ENCODE data around the gene KCTD19.

Gene KCTD19

DNA sequence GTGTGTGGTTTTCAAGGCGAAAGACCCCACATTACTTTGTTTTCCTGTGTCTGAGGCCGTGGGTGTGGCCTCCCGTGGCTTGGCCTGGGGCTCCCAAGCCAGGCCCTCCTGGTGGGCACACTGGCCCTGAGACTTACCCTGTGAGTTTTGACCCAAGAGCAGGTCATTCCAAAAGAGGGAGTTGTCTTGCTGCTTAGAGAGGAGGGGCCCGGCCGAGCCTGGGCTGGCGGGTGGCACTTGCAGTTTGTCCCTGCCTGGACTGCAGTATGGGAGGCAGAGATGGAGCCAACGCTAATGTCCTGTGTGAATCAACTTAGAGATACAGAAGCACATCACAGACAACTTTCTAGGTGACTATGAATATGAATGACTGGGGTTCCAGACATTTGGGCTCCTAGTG, 24.5 kb downstream of the KCTD19 start:
- TF ChIP-seq, protein P1, sequence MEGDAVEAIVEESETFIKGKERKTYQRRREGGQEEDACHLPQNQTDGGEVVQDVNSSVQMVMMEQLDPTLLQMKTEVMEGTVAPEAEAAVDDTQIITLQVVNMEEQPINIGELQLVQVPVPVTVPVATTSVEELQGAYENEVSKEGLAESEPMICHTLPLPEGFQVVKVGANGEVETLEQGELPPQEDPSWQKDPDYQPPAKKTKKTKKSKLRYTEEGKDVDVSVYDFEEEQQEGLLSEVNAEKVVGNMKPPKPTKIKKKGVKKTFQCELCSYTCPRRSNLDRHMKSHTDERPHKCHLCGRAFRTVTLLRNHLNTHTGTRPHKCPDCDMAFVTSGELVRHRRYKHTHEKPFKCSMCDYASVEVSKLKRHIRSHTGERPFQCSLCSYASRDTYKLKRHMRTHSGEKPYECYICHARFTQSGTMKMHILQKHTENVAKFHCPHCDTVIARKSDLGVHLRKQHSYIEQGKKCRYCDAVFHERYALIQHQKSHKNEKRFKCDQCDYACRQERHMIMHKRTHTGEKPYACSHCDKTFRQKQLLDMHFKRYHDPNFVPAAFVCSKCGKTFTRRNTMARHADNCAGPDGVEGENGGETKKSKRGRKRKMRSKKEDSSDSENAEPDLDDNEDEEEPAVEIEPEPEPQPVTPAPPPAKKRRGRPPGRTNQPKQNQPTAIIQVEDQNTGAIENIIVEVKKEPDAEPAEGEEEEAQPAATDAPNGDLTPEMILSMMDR (IDR thresholded peaks at IDR 0.05; ENCODE audit: low read depth, low read length): no peak
- no peak for DNase-seq (ENCODE audit: extremely low read depth, low read depth)

DNA sequence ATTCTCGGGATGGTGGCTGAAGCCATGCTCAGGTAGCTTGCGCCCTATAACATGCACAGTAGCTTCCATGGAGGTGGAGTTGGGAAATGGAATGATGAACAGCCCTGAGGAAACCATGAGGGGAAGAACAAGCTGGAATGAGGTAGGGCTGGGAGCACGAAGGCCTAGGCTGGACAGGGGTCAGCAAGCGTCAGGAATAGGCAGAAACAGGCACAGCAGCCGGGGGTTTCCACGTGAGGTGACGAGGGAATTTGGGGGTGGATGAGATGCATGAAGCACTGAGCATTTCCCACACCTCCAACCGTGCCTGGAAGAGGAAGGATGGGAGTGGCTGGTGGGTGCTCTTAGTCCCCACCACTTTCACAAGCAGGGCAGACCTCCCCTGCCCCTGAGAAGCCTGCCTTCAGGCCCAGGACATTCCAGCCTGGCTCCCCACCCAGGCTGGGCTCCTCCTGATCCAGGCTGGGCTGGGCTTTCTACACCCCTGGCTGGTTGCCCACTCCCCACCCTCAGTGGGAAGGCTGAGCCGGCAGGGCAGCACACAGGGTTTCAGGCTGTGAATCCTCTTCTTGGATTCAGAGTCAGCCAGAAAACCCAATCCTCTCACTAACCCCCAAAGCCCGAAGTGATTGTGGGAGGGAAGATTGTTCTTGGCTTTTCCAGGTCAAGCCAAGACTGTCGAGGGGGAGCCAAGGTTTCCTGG, 25.3 kb downstream of the KCTD19 start:
- TF ChIP-seq, protein P1 (IDR thresholded peaks at IDR 0.05; ENCODE audit: low read depth, low read length): no peak
- DNase-seq (ENCODE audit: extremely low read depth, low read depth): no peak

DNA sequence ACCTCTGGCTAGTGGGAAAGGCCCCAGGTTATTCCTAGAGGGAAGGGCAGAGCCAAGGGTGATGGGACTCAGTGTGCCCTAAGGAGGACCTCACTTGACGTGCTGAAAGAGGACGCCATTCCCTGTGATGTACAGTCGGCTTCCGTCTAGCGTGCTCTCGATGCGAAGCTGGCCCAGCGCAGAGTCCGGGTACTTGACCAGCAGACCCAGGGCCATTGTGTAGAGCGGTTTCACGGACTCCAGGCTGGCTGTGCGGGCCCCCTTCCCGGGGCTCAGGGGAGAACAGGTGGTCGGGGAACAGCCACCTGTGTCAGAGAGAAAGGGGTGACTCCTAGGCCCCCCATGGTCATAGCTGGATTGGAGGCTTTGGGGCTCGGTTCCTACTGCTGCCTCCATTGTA, 27.3 kb downstream of the KCTD19 start:
- no peak for DNase-seq (ENCODE audit: extremely low read depth, low read depth)
- TF ChIP-seq, protein P1 (IDR thresholded peaks at IDR 0.05; ENCODE audit: low read depth, low read length): no peak

DNA sequence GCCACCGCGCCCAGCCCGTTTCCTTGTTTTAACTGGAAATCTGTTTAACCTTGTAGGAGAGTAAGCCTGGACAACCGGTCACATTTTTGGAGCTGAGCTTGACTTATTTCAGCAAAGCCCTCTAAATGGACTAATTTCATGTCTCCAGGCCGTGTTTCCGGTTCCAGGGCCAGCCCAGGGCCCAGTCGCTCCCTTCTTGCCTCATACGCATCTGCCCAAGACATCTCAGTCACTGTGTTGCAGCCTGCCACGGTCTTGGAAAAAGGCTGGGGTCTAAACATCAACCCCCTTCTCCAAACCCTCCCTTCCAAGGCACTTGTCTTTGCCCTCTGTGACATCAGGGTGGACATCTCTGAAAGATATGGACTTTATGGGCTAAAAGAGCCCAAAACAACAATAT, 28.3 kb downstream of the KCTD19 start:
- DNase-seq (ENCODE audit: extremely low read depth, low read depth): no peak

DNA sequence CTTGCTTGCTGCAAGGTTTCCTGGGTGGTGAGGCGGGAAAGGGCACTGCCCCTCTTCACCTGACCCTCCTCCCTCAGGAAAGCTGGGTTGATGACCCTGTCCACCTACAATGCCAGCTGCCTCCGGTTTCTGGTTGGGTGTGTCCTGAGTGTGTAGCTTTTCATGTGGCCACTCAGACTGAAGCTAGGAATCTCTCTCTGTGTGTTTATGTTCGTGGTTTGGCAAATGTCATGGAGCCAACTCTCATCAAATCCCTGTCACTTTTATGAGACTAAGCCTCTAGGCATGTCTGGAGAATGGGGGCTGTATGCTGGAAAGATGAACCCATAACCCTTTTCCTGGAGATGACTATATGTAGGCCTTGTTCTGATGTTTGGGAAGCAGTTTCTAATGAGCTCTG, 30.1 kb downstream of the KCTD19 start:
- DNase-seq (ENCODE audit: extremely low read depth, low read depth): no peak
- TF ChIP-seq, protein P1 (IDR thresholded peaks at IDR 0.05; ENCODE audit: low read depth, low read length): no peak

More for the DNA sequence above, 28.3 kb downstream of the KCTD19 start:
- TF ChIP-seq, protein P1 (IDR thresholded peaks at IDR 0.05; ENCODE audit: low read depth, low read length): no peak

DNA sequence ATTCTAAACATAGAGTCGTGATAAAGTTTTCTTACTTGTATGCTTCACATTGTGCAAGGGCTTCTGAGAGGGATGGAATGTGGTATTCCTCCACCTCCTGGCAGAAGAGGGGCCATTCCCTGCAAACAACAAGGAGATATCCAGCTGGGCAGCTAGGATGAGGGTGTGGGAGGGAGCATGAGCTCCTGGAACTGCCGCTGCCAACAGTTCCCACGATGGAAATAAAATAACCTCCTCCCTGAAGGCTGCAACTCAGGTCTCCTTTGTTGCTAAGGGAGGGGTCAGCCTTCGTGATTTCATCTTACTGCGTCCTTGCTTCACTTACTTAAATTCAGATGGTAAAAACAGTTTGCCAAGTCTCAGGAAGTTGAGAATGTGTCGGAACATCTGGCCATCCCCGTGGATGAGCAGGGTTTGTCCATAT, 31.6 kb downstream of the KCTD19 start:
- TF ChIP-seq, protein P1 (IDR thresholded peaks at IDR 0.05; ENCODE audit: low read depth, low read length): peak; percentile 29
- DNase-seq (ENCODE audit: extremely low read depth, low read depth): no peak

DNA sequence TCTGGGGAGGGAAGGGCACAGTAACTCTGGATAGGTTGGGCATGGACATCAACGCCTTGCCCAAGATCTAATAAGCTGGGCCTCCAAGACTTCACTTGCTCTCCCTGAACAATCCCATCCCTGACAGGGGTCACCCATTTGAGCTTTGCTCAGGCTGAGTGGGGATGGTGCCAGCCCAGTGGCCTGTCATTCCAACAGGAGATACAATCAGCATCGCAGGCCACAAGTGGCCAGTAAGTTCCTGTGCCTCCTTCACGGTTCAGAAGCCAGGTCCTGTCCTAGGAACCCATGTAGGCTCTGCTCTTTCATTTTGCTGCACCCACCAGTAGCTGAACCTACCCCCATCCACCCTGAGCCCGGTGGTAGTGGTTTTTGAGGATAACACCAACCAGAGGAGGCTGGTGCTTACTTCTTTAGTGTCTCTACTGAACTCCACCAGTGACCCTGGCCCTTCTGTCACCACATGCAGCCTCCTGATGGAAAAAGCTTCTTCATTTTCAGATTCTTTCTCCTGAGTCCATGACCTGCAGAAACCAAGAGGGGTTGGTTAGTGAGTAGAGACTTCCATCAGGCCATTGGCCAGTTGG, 32.3 kb downstream of the KCTD19 start:
- no peak for DNase-seq (ENCODE audit: extremely low read depth, low read depth)
- TF ChIP-seq, protein P1 (IDR thresholded peaks at IDR 0.05; ENCODE audit: low read depth, low read length): no peak
